NT2/D1 (cell line): ENCODE data around the gene MAGI2.

Experiments
- DNase-seq: peaks from one replicate; pipeline ENCODE4 v3.0.0-alpha.2; 2011; ENCODE audit warnings: low read depth, low spot score
- H3K27me3 ChIP-seq: 2 replicates; pipeline ENCODE4 v1.6.0; 2011; ENCODE audit warnings: mild to moderate bottlenecking; ENCODE audit not compliant: insufficient read length, insufficient read depth
- H3K36me3 ChIP-seq: 2 replicates; pipeline ENCODE4 v1.6.1; 2011; ENCODE audit warnings: mild to moderate bottlenecking, low read length, mixed read lengths; ENCODE audit not compliant: insufficient read depth, insufficient read length
- H3K4me1 ChIP-seq: 2 replicates; pipeline ENCODE4 v1.5.1; 2011; ENCODE audit not compliant: insufficient read depth, insufficient read length
- H3K4me3 ChIP-seq: 2 replicates; pipeline ENCODE4 v1.5.1; 2011; ENCODE audit warnings: low read depth; ENCODE audit not compliant: insufficient read length
- H3K9ac ChIP-seq: 2 replicates; pipeline ENCODE4 v1.6.0; 2011; ENCODE audit warnings: low read depth; ENCODE audit not compliant: insufficient read length
- H3K9me3 ChIP-seq: 2 replicates; pipeline ENCODE4 v1.5.1; 2011; ENCODE audit warnings: mild to moderate bottlenecking, low read length; ENCODE audit not compliant: insufficient read depth
- SUZ12 ChIP-seq: IDR thresholded peaks from 2 replicates; pipeline ENCODE4 v1.6.1; 2011; ENCODE audit not compliant: insufficient read length, insufficient read depth; ENCODE audit errors: extremely low read depth
- YY1 ChIP-seq: IDR thresholded peaks from 2 replicates; pipeline ENCODE4 v1.6.1; 2011; ENCODE audit not compliant: insufficient read length, insufficient read depth
- ZNF274 ChIP-seq: IDR thresholded peaks from 2 replicates; pipeline ENCODE4 v1.6.1; 2011; ENCODE audit warnings: mild to moderate bottlenecking, low read depth, low read length

MAGI2 gene

GRCh38 chr7:79401254-79401653 is 52.2 kb downstream of the MAGI2 start:
- Histone ChIP-seq H3K27me3 (no peaks in the 10 kb centered on the region), H3K4me3 (no peak overlapping the region), H3K36me3 (no peaks in the 10 kb centered on the region), H3K9me3 (no peaks in the 10 kb centered on the region), H3K9ac (no peak overlapping the region), H3K4me1 (no peaks in the 10 kb centered on the region)
- no peak for TF ChIP-seq SUZ12
- no peak for TF ChIP-seq YY1
- no peak for TF ChIP-seq ZNF274
- no peak for DNase-seq

- Histone ChIP-seq H3K36me3 (no peaks in the 10 kb centered on the region), H3K4me3 (no peak overlapping the region), H3K27me3 (no peaks in the 10 kb centered on the region), H3K9ac (no peak overlapping the region), H3K4me1 (no peaks in the 10 kb centered on the region), H3K9me3 (no peaks in the 10 kb centered on the region)
- DNase-seq, result no peak
- TF ChIP-seq SUZ12 (no peak), ZNF274 (no peak), YY1 (no peak)
Measured at GRCh38 chr7:79400222-79400621, 53.2 kb downstream of the MAGI2 start.

GRCh38 chr7:79398138-79398749 is 55.2 kb downstream of the MAGI2 start:
- H3K9me3 ChIP-seq, result no peaks in the 10 kb centered on the region
- TF ChIP-seq SUZ12, result no peak
- no peak for TF ChIP-seq YY1
- TF ChIP-seq ZNF274, result no peak
- no peaks in the 10 kb centered on the region for H3K4me1 ChIP-seq
- H3K36me3 ChIP-seq, result no peaks in the 10 kb centered on the region
- no peak overlapping the region for H3K4me3 ChIP-seq
- DNase-seq, result no peak
- H3K27me3 ChIP-seq, result no peaks in the 10 kb centered on the region
- no peak overlapping the region for H3K9ac ChIP-seq

- no peaks in the 10 kb centered on the region for H3K4me1 ChIP-seq
- no peak overlapping the region for H3K4me3 ChIP-seq
- no peaks in the 10 kb centered on the region for H3K27me3 ChIP-seq
- no peak overlapping the region for H3K9ac ChIP-seq
- H3K9me3 ChIP-seq, result no peaks in the 10 kb centered on the region
- no peak for DNase-seq
- no peaks in the 10 kb centered on the region for H3K36me3 ChIP-seq
- TF ChIP-seq SUZ12 (no peak), ZNF274 (no peak), YY1 (no peak)
Measured at GRCh38 chr7:79386688-79387422, 66.6 kb downstream of the MAGI2 start.

GRCh38 chr7:79381921-79382320 is 71.5 kb downstream of the MAGI2 start:
- H3K4me1 ChIP-seq, result no peaks in the 10 kb centered on the region
- no peak overlapping the region for H3K4me3 ChIP-seq
- H3K36me3 ChIP-seq, result no peaks in the 10 kb centered on the region
- no peaks in the 10 kb centered on the region for H3K9me3 ChIP-seq
- no peaks in the 10 kb centered on the region for H3K27me3 ChIP-seq
- H3K9ac ChIP-seq, result no peak overlapping the region
- no peak for DNase-seq
- TF ChIP-seq SUZ12 (no peak), ZNF274 (no peak)

- TF ChIP-seq SUZ12, result no peak
- TF ChIP-seq YY1, result no peak
- no peak for TF ChIP-seq ZNF274
Measured at GRCh38 chr7:79377097-79377496, 76.4 kb downstream of the MAGI2 start.

GRCh38 chr7:79376299-79377025 is 77.0 kb downstream of the MAGI2 start:
- TF ChIP-seq ZNF274, result no peak
- no peak for TF ChIP-seq SUZ12
- no peak for TF ChIP-seq YY1
- no peaks in the 10 kb centered on the region for H3K36me3 ChIP-seq
- DNase-seq, result no peak

More at GRCh38 chr7:79377097-79377496, 76.4 kb downstream of the MAGI2 start:
- Histone ChIP-seq H3K36me3 (no peaks in the 10 kb centered on the region), H3K9ac (no peak overlapping the region), H3K4me3 (no peak overlapping the region), H3K27me3 (no peaks in the 10 kb centered on the region), H3K9me3 (no peaks in the 10 kb centered on the region), H3K4me1 (no peaks in the 10 kb centered on the region)
- DNase-seq, result no peak

More at GRCh38 chr7:79376299-79377025, 77.0 kb downstream of the MAGI2 start:
- H3K4me1 ChIP-seq, result no peaks in the 10 kb centered on the region
- no peaks in the 10 kb centered on the region for H3K27me3 ChIP-seq
- H3K9me3 ChIP-seq, result no peaks in the 10 kb centered on the region
- no peak overlapping the region for H3K9ac ChIP-seq
- H3K4me3 ChIP-seq, result no peak overlapping the region
